Smooth muscle cell (in vitro differentiated cells): Measurements from ENCODE around the gene ARHGAP42. TPM values are rescaled to one million over a fixed set of nuclear protein-coding genes. Genes with fewer than 3 reads are reported as not detected.
A peak's percentile ranks its signal among the peaks of the same experiment; 100 is the strongest.

Experiments used
- DNase-seq: peaks from one replicate; lab custom pipeline; 2025; ENCODE audit not compliant: unreplicated experiment; lab: John Stamatoyannopoulos, UW
- H2AFZ ChIP-seq: fragments of 200-600 bp; sonication (generic); 2 replicates; pipeline ENCODE4 v1.6.0; 2016; ENCODE audit warnings: antibody characterized with exemption, low read depth, mild to moderate bottlenecking
- H3F3A ChIP-seq: fragments of 200-600 bp; sonication (generic); 2 replicates; pipeline ENCODE4 v1.6.0; 2017; ENCODE audit warnings: antibody characterized with exemption, low read depth
- H3K27ac ChIP-seq: fragments of 200-600 bp; sonication (generic); 2 replicates; pipeline ENCODE4 v1.5.1; 2016; ENCODE audit warnings: low read depth, mild to moderate bottlenecking
- H3K27me3 ChIP-seq: fragments of 200-600 bp; sonication (generic); 2 replicates; pipeline ENCODE4 v1.6.1; 2016; ENCODE audit warnings: low read depth, mild to moderate bottlenecking
- H3K36me3 ChIP-seq: fragments of 200-600 bp; sonication (generic); 2 replicates; pipeline ENCODE4 v1.5.1; 2016; ENCODE audit warnings: low read depth
- H3K4me1 ChIP-seq: fragments of 200-600 bp; sonication (generic); 2 replicates; pipeline ENCODE4 v1.5.1; 2016; ENCODE audit warnings: low read depth
- H3K4me2 ChIP-seq: fragments of 200-600 bp; sonication (generic); 2 replicates; pipeline ENCODE4 v1.6.0; 2016; ENCODE audit warnings: mild to moderate bottlenecking
- H3K4me3 ChIP-seq: fragments of 200-600 bp; sonication (generic); 2 replicates; pipeline ENCODE4 v1.5.1; 2016; ENCODE audit warnings: mild to moderate bottlenecking
- H3K79me2 ChIP-seq: fragments of 200-600 bp; sonication (generic); 2 replicates; pipeline ENCODE4 v1.6.0; 2016; ENCODE audit warnings: low read depth, mild to moderate bottlenecking
- H3K9ac ChIP-seq: fragments of 200-600 bp; sonication (generic); 2 replicates; pipeline ENCODE4 v1.6.0; 2016; ENCODE audit warnings: low read depth
- H3K9me3 ChIP-seq: fragments of 200-600 bp; sonication (generic); replicated peaks from 2 replicates; pipeline ENCODE4 v1.5.1; 2016; ENCODE audit warnings: low read depth
- H4K20me1 ChIP-seq: fragments of 200-600 bp; sonication (generic); 2 replicates; pipeline ENCODE4 v1.6.0; 2016; ENCODE audit warnings: low read depth
- WGBS: methylation state at CpG from one replicate; pipeline ENCODE4 v1.1.7; 2016; ENCODE audit warnings: low lambda C conversion rate; 5-methylcytosine and 5-hydroxymethylcytosine counted together
- polyA plus RNA-seq: library from polyadenylated mRNA; unstranded; fragments of >200 nt; fragmentation: Nextera tagmentation; extraction: Ambion mirVana; gene quantifications from 2 replicates; pipeline ENCODE4 v1.2.1, GENCODE V29; 2016
- total RNA-seq: library from RNA; depleted of rRNA; stranded (reverse); fragments of >200 nt; gene quantifications from 2 replicates; pipeline ENCODE4 v1.2.3, GENCODE V29; 2014
- TF ChIP-seq, protein P1 (sequence below): fragments of 200-600 bp; sonication (generic); IDR thresholded peaks from 2 replicates; pipeline ENCODE4 v1.5.1; 2017; ENCODE audit warnings: borderline replicate concordance, mild to moderate bottlenecking, antibody characterized with exemption; ENCODE audit not compliant: insufficient read depth, poor library complexity, severe bottlenecking

ARHGAP42 gene
- total and polyA plus RNA-seq, 2 experiments from 2014 or later, result 12.2 to 53.4 TPM

DNA sequence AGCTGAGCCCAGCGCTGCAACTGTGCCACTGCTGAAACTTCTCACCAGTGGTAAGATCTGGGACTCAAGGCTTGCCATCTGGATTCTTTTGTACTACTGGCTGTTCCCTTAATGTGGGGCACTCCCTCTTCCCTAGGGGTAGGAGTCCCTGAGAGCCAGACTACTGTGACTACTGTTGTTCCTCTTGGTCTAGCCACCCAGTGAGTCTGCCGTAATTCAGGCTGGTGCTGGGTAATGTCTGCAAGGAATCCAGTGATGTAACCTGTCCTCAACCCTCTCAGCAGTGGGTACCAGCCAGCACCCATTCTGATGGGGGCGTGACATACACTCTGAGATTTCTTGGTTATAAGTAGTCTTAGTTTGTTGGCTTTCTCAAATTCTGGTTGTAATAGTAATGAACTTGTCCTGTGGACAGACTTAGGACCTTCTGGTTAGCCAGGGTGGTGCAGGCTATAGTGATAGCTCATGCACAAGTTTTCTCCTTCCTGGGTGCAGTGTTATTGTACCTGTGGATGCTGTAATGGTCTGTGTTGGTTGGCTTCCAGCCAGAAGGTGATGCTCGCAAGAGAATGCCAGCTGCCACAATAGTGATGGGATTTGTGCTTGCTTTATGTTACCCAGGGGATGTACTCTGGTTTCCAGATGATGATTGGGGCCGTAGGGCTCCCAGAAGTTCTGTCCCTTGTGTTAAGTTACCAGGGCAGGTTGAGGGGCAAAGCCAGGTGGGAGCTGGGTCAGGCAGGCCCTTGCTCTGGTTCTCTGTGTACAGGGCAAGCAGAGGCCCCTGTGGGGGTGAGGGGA, 65.5 kb downstream of the ARHGAP42 start:
- H3K9ac ChIP-seq, result no peak overlapping the region
- H3K4me2 ChIP-seq, result peak overlapping the region; percentile 35
- TF ChIP-seq, protein P1, sequence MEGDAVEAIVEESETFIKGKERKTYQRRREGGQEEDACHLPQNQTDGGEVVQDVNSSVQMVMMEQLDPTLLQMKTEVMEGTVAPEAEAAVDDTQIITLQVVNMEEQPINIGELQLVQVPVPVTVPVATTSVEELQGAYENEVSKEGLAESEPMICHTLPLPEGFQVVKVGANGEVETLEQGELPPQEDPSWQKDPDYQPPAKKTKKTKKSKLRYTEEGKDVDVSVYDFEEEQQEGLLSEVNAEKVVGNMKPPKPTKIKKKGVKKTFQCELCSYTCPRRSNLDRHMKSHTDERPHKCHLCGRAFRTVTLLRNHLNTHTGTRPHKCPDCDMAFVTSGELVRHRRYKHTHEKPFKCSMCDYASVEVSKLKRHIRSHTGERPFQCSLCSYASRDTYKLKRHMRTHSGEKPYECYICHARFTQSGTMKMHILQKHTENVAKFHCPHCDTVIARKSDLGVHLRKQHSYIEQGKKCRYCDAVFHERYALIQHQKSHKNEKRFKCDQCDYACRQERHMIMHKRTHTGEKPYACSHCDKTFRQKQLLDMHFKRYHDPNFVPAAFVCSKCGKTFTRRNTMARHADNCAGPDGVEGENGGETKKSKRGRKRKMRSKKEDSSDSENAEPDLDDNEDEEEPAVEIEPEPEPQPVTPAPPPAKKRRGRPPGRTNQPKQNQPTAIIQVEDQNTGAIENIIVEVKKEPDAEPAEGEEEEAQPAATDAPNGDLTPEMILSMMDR, result no peak
- no peak overlapping the region for H3K27ac ChIP-seq
- no peaks in the 10 kb centered on the region for H3K9me3 ChIP-seq
- DNase-seq, result no peak
- peaks cover 56% of the 10 kb centered on the region for H3K79me2 ChIP-seq
- no peaks in the 10 kb centered on the region for H3K27me3 ChIP-seq
- no peak overlapping the region for H2AFZ ChIP-seq
- no peaks in the 10 kb centered on the region for H3K36me3 ChIP-seq
- H4K20me1 ChIP-seq, result peaks cover 5% of the 10 kb centered on the region
- H3F3A ChIP-seq, result peaks cover 7% of the 10 kb centered on the region
- no peak overlapping the region for H3K4me3 ChIP-seq
- peaks cover 34% of the 10 kb centered on the region for H3K4me1 ChIP-seq
- 86% methylated on average over 5 of the region's 5 CpGs for WGBS

DNA sequence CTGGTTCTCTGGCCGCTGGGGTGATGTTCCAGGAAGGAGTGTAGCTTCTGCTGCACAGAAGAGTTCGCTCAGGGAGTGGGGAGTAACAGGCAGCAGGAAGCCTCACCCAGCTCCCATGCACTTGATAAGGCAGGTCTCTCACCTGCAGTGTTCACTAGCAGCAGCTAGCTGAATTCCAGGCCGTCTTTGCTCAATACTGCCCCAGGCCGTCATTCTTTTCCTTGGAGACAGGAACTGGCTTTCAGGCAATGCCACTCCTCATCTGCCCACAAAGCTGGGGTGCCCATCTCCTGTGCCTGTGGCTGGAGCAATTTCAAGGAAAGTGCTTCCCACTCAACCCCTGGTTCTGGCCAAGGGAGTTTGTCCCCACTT, 66.1 kb downstream of the ARHGAP42 start:
- no peaks in the 10 kb centered on the region for H3K36me3 ChIP-seq
- H3F3A ChIP-seq, result peaks cover 7% of the 10 kb centered on the region
- 42% methylated on average over 4 of the region's 4 CpGs for WGBS
- H3K9ac ChIP-seq, result no peak overlapping the region
- H2AFZ ChIP-seq, result no peak overlapping the region
- H3K27ac ChIP-seq, result peak overlapping the region; percentile 30
- peaks cover 5% of the 10 kb centered on the region for H4K20me1 ChIP-seq
- no peaks in the 10 kb centered on the region for H3K27me3 ChIP-seq
- H3K4me2 ChIP-seq, result peak overlapping the region; percentile 35
- no peak overlapping the region for H3K4me3 ChIP-seq
- TF ChIP-seq, protein P1, result no peak
- peaks cover 29% of the 10 kb centered on the region for H3K4me1 ChIP-seq
- no peaks in the 10 kb centered on the region for H3K9me3 ChIP-seq
- peaks cover 60% of the 10 kb centered on the region for H3K79me2 ChIP-seq
- DNase-seq, result no peak

DNA sequence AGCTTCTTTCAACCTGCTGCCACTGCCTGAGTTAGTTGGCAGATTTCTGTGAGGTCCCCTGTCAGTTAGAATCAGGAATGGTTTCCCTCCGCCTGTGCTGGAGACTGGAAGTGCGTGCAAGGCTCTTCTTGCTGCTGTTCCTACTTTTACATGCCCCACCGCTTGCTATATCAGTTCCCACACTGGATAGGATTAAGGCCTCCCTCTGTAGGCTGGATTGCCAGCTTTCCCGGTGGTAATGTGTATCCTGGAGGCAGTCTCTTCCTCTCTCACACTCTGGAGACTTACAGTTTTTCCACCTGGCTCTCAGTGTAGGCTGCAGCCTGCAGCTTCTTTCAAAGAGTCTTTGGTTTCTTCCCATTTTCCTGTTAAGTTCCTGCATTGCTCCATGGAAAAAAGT, 66.5 kb downstream of the ARHGAP42 start:
- DNase-seq, result no peak
- Histone ChIP-seq H3K27me3 (no peaks in the 10 kb centered on the region), H3K9ac (no peak overlapping the region), H3K79me2 (peaks cover 60% of the 10 kb centered on the region), H3K4me2 (peak overlapping the region; percentile 35), H3K4me1 (peaks cover 27% of the 10 kb centered on the region), H3K4me3 (no peak overlapping the region), H3K9me3 (no peaks in the 10 kb centered on the region), H4K20me1 (peaks cover 5% of the 10 kb centered on the region), H3K36me3 (no peaks in the 10 kb centered on the region), H3K27ac (peak overlapping the region; percentile 30), H3F3A (peaks cover 7% of the 10 kb centered on the region), H2AFZ (no peak overlapping the region)
- TF ChIP-seq, protein P1, result no peak
- WGBS, result 20% methylated on average over 4 of the region's 4 CpGs

DNA sequence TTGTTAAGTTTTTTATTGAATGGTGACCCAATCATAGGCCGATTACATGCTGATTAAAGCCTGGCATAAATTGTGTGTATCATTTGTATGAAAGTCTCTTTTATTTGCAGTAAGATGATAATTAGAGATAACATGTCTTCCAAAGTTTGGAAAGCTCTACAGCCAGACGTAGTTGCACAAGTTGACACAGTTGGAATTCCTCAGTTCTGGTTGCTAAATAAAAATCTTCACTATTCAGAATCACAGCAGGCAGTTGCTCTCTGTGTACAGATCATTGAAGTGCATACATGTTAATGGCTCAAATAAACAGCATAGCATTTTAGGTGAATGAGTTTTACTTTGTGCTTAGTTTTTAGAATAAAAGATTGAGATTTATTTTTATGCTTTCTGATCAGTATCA, 69.5 kb downstream of the ARHGAP42 start:
- H3K27me3 ChIP-seq, result no peaks in the 10 kb centered on the region
- WGBS, result 46% methylated on average over 2 of the region's 2 CpGs
- H4K20me1 ChIP-seq, result peaks cover 5% of the 10 kb centered on the region
- H3K4me2 ChIP-seq, result no peak overlapping the region
- peaks cover 27% of the 10 kb centered on the region for H3K4me1 ChIP-seq
- DNase-seq, result no peak
- peaks cover 20% of the 10 kb centered on the region for H3F3A ChIP-seq
- H3K9me3 ChIP-seq, result no peaks in the 10 kb centered on the region
- H3K9ac ChIP-seq, result no peak overlapping the region
- peaks cover 64% of the 10 kb centered on the region for H3K79me2 ChIP-seq
- no peak overlapping the region for H3K27ac ChIP-seq
- H2AFZ ChIP-seq, result no peak overlapping the region
- no peaks in the 10 kb centered on the region for H3K36me3 ChIP-seq
- H3K4me3 ChIP-seq, result no peak overlapping the region
- TF ChIP-seq, protein P1, result no peak
